Measurements from ENCODE around the gene MGAT5.

MGAT5 gene

GRCh38 chr2:134272806-134273205 is 18.9 kb downstream of the MGAT5 start:
- no peak overlapping the region for H3K9ac ChIP-seq (ENCODE audit: low read length)
- H3K27me3 ChIP-seq (ENCODE audit: control insufficient read depth, insufficient read depth, low read length) = no peaks in the 10 kb centered on the region
- peaks cover 7% of the 10 kb centered on the region for H3K36me3 ChIP-seq (ENCODE audit: control insufficient read depth, low read depth, low read length)
- no peak overlapping the region for H3K27ac ChIP-seq (ENCODE audit: low read length)
- H3K4me1 ChIP-seq (ENCODE audit: control insufficient read depth, low read depth, low read length) = peaks cover 6% of the 10 kb centered on the region
- no peak overlapping the region for H3K4me3 ChIP-seq (ENCODE audit: low read length)
- no peaks in the 10 kb centered on the region for H3K9me3 ChIP-seq (ENCODE audit: control insufficient read depth, low read depth, low read length)

- Histone ChIP-seq H3K27ac (ENCODE audit: low read length) (no peak overlapping the region), H3K27me3 (ENCODE audit: control insufficient read depth, insufficient read depth, low read length) (no peaks in the 10 kb centered on the region), H3K36me3 (ENCODE audit: control insufficient read depth, low read depth, low read length) (peaks cover 7% of the 10 kb centered on the region), H3K4me3 (ENCODE audit: low read length) (no peak overlapping the region), H3K9ac (ENCODE audit: low read length) (no peak overlapping the region), H3K9me3 (ENCODE audit: control insufficient read depth, low read depth, low read length) (no peaks in the 10 kb centered on the region), H3K4me1 (ENCODE audit: control insufficient read depth, low read depth, low read length) (peaks cover 6% of the 10 kb centered on the region)
These were observed 19.5 kb downstream of the MGAT5 start for GRCh38 chr2:134273256-134273983.

- Histone ChIP-seq H3K27me3 (ENCODE audit: control insufficient read depth, insufficient read depth, low read length) (no peaks in the 10 kb centered on the region), H3K9ac (ENCODE audit: low read length) (no peak overlapping the region), H3K4me1 (ENCODE audit: control insufficient read depth, low read depth, low read length) (peaks cover 6% of the 10 kb centered on the region), H3K27ac (ENCODE audit: low read length) (no peak overlapping the region), H3K4me3 (ENCODE audit: low read length) (no peak overlapping the region), H3K36me3 (ENCODE audit: control insufficient read depth, low read depth, low read length) (peaks cover 7% of the 10 kb centered on the region), H3K9me3 (ENCODE audit: control insufficient read depth, low read depth, low read length) (no peaks in the 10 kb centered on the region)
These were observed 20.2 kb downstream of the MGAT5 start for GRCh38 chr2:134274121-134274520.

DNA sequence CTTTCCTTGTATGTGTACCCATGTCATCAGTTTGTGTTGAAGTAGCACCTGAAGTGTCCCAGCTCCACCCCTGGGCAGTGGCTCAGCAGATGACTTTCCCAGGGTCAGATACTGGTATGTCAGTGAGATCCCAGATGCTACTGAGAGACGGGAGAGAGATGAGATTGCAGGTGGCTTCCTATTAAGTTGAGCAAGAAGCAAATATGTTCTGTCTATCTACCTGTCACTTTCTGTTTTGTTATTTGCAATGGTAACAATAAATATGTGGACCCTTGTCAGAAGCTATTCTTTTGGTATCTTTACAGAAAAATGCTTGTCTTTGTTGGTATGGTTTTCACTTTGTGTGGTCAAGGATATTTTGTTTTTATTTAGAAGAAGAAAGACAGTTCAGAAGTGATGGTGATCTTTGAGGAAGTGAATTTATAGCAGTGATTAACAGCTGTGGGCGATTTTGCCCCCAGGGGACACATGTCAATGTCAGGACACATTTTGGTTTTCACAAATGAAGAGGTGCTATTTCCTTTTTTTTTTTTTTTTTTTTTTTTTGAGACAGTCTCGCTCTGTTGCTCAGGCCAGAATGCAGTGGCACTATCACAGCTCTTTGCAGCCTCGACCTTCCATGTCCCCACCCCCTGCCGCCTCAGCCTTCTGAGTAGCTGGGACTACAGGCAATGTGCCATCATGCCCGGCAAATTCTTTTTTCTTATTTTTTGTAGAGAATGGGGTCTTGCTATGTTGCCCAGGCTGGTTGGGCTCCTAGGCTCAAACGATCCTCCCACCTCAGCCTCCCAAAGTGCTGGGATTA is 21.4 kb downstream of the MGAT5 start:
- no peak overlapping the region for H3K4me3 ChIP-seq (ENCODE audit: low read length)
- H3K4me1 ChIP-seq (ENCODE audit: control insufficient read depth, low read depth, low read length) = peaks cover 6% of the 10 kb centered on the region
- no peak overlapping the region for H3K27ac ChIP-seq (ENCODE audit: low read length)
- H3K9me3 ChIP-seq (ENCODE audit: control insufficient read depth, low read depth, low read length) = no peaks in the 10 kb centered on the region
- peaks cover 4% of the 10 kb centered on the region for H3K36me3 ChIP-seq (ENCODE audit: control insufficient read depth, low read depth, low read length)
- no peaks in the 10 kb centered on the region for H3K27me3 ChIP-seq (ENCODE audit: control insufficient read depth, insufficient read depth, low read length)
- no peak overlapping the region for H3K9ac ChIP-seq (ENCODE audit: low read length)

GRCh38 chr2:134276381-134277172 is 22.7 kb downstream of the MGAT5 start:
- no peak overlapping the region for H3K9ac ChIP-seq (ENCODE audit: low read length)
- no peak overlapping the region for H3K4me3 ChIP-seq (ENCODE audit: low read length)
- no peaks in the 10 kb centered on the region for H3K36me3 ChIP-seq (ENCODE audit: control insufficient read depth, low read depth, low read length)
- H3K27ac ChIP-seq (ENCODE audit: low read length) = no peak overlapping the region
- H3K4me1 ChIP-seq (ENCODE audit: control insufficient read depth, low read depth, low read length) = peaks cover 6% of the 10 kb centered on the region
- H3K9me3 ChIP-seq (ENCODE audit: control insufficient read depth, low read depth, low read length) = no peaks in the 10 kb centered on the region
- no peaks in the 10 kb centered on the region for H3K27me3 ChIP-seq (ENCODE audit: control insufficient read depth, insufficient read depth, low read length)

GRCh38 chr2:134277223-134277622 is 23.4 kb downstream of the MGAT5 start:
- no peaks in the 10 kb centered on the region for H3K36me3 ChIP-seq (ENCODE audit: control insufficient read depth, low read depth, low read length)
- no peak overlapping the region for H3K4me3 ChIP-seq (ENCODE audit: low read length)
- no peak overlapping the region for H3K9ac ChIP-seq (ENCODE audit: low read length)

GRCh38 chr2:134278553-134278952 is 24.7 kb downstream of the MGAT5 start:
- peaks cover 6% of the 10 kb centered on the region for H3K4me1 ChIP-seq (ENCODE audit: control insufficient read depth, low read depth, low read length)
- H3K36me3 ChIP-seq (ENCODE audit: control insufficient read depth, low read depth, low read length) = no peaks in the 10 kb centered on the region
- H3K27me3 ChIP-seq (ENCODE audit: control insufficient read depth, insufficient read depth, low read length) = no peaks in the 10 kb centered on the region
- H3K9me3 ChIP-seq (ENCODE audit: control insufficient read depth, low read depth, low read length) = no peaks in the 10 kb centered on the region
- no peak overlapping the region for H3K9ac ChIP-seq (ENCODE audit: low read length)
- no peak overlapping the region for H3K27ac ChIP-seq (ENCODE audit: low read length)
- no peak overlapping the region for H3K4me3 ChIP-seq (ENCODE audit: low read length)

More at GRCh38 chr2:134277223-134277622, 23.4 kb downstream of the MGAT5 start:
- no peaks in the 10 kb centered on the region for H3K27me3 ChIP-seq (ENCODE audit: control insufficient read depth, insufficient read depth, low read length)
- H3K9me3 ChIP-seq (ENCODE audit: control insufficient read depth, low read depth, low read length) = no peaks in the 10 kb centered on the region
- no peak overlapping the region for H3K27ac ChIP-seq (ENCODE audit: low read length)
- peaks cover 6% of the 10 kb centered on the region for H3K4me1 ChIP-seq (ENCODE audit: control insufficient read depth, low read depth, low read length)

DNA sequence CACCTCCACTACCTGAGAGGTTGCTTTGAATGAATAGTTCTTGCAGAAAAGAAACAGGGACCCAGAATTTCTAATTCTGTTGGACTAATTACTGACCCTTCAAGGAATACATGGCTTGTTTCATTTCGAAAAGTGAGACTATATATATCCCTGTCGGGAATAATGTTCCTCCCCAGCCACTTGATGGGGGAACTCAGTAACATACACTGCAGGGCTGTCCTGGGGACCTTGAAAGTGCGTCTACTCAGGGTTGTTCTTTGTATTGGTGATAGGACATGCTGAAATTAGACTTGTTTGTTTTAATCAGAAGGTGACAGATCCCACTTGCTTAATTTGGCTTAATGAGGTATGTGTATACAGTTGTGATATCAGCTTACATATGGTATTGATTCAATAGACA is 25.5 kb downstream of the MGAT5 start:
- no peaks in the 10 kb centered on the region for H3K36me3 ChIP-seq (ENCODE audit: control insufficient read depth, low read depth, low read length)
- peaks cover 6% of the 10 kb centered on the region for H3K4me1 ChIP-seq (ENCODE audit: control insufficient read depth, low read depth, low read length)
- no peak overlapping the region for H3K27ac ChIP-seq (ENCODE audit: low read length)
- H3K9ac ChIP-seq (ENCODE audit: low read length) = no peak overlapping the region
- no peaks in the 10 kb centered on the region for H3K9me3 ChIP-seq (ENCODE audit: control insufficient read depth, low read depth, low read length)
- no peaks in the 10 kb centered on the region for H3K27me3 ChIP-seq (ENCODE audit: control insufficient read depth, insufficient read depth, low read length)
- no peak overlapping the region for H3K4me3 ChIP-seq (ENCODE audit: low read length)

- Histone ChIP-seq H3K9me3 (ENCODE audit: control insufficient read depth, low read depth, low read length) (no peaks in the 10 kb centered on the region), H3K36me3 (ENCODE audit: control insufficient read depth, low read depth, low read length) (no peaks in the 10 kb centered on the region), H3K4me3 (ENCODE audit: low read length) (no peak overlapping the region), H3K4me1 (ENCODE audit: control insufficient read depth, low read depth, low read length) (no peaks in the 10 kb centered on the region), H3K27me3 (ENCODE audit: control insufficient read depth, insufficient read depth, low read length) (no peaks in the 10 kb centered on the region), H3K27ac (ENCODE audit: low read length) (no peak overlapping the region), H3K9ac (ENCODE audit: low read length) (no peak overlapping the region)
These were observed 26.4 kb downstream of the MGAT5 start for GRCh38 chr2:134280231-134280630.

GRCh38 chr2:134280726-134281125 is 26.9 kb downstream of the MGAT5 start:
- H3K9ac ChIP-seq (ENCODE audit: low read length) = no peak overlapping the region
- H3K9me3 ChIP-seq (ENCODE audit: control insufficient read depth, low read depth, low read length) = no peaks in the 10 kb centered on the region
- no peaks in the 10 kb centered on the region for H3K27me3 ChIP-seq (ENCODE audit: control insufficient read depth, insufficient read depth, low read length)
- no peaks in the 10 kb centered on the region for H3K36me3 ChIP-seq (ENCODE audit: control insufficient read depth, low read depth, low read length)
- no peak overlapping the region for H3K27ac ChIP-seq (ENCODE audit: low read length)
- no peaks in the 10 kb centered on the region for H3K4me1 ChIP-seq (ENCODE audit: control insufficient read depth, low read depth, low read length)
- H3K4me3 ChIP-seq (ENCODE audit: low read length) = no peak overlapping the region

- Histone ChIP-seq H3K27ac (ENCODE audit: low read length) (no peak overlapping the region), H3K9ac (ENCODE audit: low read length) (no peak overlapping the region), H3K4me1 (ENCODE audit: control insufficient read depth, low read depth, low read length) (no peaks in the 10 kb centered on the region), H3K36me3 (ENCODE audit: control insufficient read depth, low read depth, low read length) (no peaks in the 10 kb centered on the region), H3K9me3 (ENCODE audit: control insufficient read depth, low read depth, low read length) (no peaks in the 10 kb centered on the region), H3K27me3 (ENCODE audit: control insufficient read depth, insufficient read depth, low read length) (no peaks in the 10 kb centered on the region), H3K4me3 (ENCODE audit: low read length) (no peak overlapping the region)
These were observed 28.0 kb downstream of the MGAT5 start for GRCh38 chr2:134281815-134282419.
